Measurements from ENCODE around the gene CTNNA3.

The CTNNA3 gene

DNA sequence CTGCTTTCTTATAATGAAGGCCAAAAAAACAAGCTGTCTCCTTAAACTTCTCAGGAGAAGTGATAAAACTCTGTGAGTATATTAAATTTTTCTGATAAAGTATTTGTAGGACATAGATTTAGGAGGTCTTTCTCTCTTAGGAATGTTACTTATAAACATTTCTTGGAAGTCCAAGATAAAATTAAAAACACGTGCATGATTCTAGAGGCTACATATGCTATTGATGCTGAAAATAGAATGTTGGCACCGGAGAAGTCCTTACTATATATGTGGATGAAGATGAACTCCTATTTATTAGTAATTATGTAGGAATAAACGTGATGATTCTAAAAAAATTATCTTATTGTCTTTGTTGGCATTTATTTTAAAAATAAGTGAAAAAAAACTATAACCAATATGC, 1011.4 kb downstream of the CTNNA3 start:
- Mint-ChIP-seq H3K4me1 (ENCODE audit: low read depth in 2 of 2) (no peaks in the 10 kb centered on the region), H3K27me3 (no peaks in the 10 kb centered on the region), H3K36me3 (ENCODE audit: insufficient read depth) (no peaks in the 10 kb centered on the region), H3K4me3 (no peak overlapping the region), H3K9me3 (peaks cover 4 to 6% of the 10 kb centered on the region in 2 donors), H3K27ac (no peak overlapping the region)
- ATAC-seq (replicated peaks) (no peak), DNase-seq (no peak)

DNA sequence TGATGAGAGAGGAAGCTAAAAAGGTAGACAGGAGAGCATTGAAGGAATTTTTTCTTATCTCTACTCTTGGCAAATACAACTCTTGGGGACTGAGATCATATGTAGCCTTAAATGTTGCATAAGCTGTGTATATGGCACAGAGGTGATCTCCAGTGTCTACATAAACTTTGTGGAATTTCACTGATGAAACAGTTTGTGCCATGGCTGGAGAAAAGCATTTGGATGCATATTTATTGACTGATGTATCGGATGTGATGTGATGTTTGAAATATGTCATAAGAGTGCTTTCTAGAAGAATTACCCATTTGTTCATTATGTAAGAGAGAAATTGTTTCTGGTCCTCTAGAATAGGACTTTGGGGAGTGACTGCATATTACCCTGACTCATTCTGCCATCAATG, 1015.1 kb downstream of the CTNNA3 start:
- no peak for ATAC-seq (replicated peaks)
- H3K27me3 Mint-ChIP-seq: no peaks in the 10 kb centered on the region
- DNase-seq: no peak
- no peak overlapping the region for H3K27ac Mint-ChIP-seq
- no peak overlapping the region for H3K4me3 Mint-ChIP-seq
- H3K9me3 Mint-ChIP-seq: peaks cover 6 to 15% of the 10 kb centered on the region in 2 donors
- H3K36me3 Mint-ChIP-seq (ENCODE audit: insufficient read depth): no peaks in the 10 kb centered on the region
- H3K4me1 Mint-ChIP-seq (ENCODE audit: low read depth in 2 of 2): no peaks in the 10 kb centered on the region

- no peak for DNase-seq
- Mint-ChIP-seq H3K9me3 (peaks cover 6 to 20% of the 10 kb centered on the region in 2 donors), H3K4me3 (no peak overlapping the region), H3K27ac (no peak overlapping the region), H3K36me3 (ENCODE audit: insufficient read depth) (no peaks in the 10 kb centered on the region), H3K4me1 (ENCODE audit: low read depth in 2 of 2) (no peaks in the 10 kb centered on the region), H3K27me3 (no peaks in the 10 kb centered on the region)
- ATAC-seq (replicated peaks): no peak
These were observed 1017.5 kb downstream of the CTNNA3 start for GRCh38 chr10:66678521-66678920.

- ATAC-seq (replicated peaks) (no peak), DNase-seq (no peak)
- H3K4me3 Mint-ChIP-seq: no peak overlapping the region
- peaks cover 5 to 20% of the 10 kb centered on the region in 2 donors for H3K9me3 Mint-ChIP-seq
- H3K36me3 Mint-ChIP-seq (ENCODE audit: insufficient read depth): no peaks in the 10 kb centered on the region
- H3K4me1 Mint-ChIP-seq (ENCODE audit: low read depth in 2 of 2): no peaks in the 10 kb centered on the region
- H3K27me3 Mint-ChIP-seq: no peaks in the 10 kb centered on the region
- no peak overlapping the region for H3K27ac Mint-ChIP-seq
These were observed 1022.9 kb downstream of the CTNNA3 start for GRCh38 chr10:66673071-66673470.

DNA sequence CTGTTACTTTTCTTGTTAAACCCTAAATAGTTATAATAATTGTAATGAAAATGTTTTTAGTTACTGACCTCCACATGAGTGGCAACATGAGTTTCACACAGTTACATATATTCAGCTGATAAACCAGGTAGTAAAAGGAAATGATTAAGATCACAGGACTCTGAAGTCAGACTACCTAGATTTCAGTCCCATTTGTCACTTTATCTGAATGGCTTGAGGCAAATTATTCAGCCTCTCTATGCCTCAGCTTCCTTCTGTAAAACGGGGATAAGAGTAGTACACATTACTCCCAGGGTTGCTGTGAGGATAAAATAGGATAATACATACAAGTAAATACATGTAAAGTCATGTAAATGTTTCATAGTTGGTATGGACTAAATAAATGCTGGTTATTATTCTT, 1024.4 kb downstream of the CTNNA3 start:
- Mint-ChIP-seq H3K9me3 (peaks cover 5 to 28% of the 10 kb centered on the region in 2 donors), H3K27me3 (no peaks in the 10 kb centered on the region), H3K36me3 (ENCODE audit: insufficient read depth) (no peaks in the 10 kb centered on the region), H3K4me1 (ENCODE audit: low read depth in 2 of 2) (no peaks in the 10 kb centered on the region), H3K4me3 (no peak overlapping the region), H3K27ac (no peak overlapping the region)
- no peak for ATAC-seq (replicated peaks)
- DNase-seq: no peak

DNA sequence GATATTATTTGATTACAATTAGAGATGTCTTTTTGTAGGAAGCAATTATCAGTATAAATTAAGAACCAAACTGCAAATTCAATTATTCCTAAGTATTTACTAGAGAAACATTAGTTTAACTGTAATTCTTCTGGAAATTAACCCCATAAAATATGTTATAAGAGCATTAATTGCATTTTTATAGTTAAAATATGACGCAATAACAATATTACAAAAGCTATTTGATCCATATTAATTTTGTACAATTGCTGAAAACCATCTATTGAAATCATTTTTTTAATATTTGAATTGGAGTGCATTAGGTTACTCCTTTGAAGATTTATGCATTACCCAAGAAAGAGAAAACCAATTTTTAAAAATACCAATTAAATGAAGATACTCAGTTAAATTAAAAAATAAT, 1024.9 kb downstream of the CTNNA3 start:
- Mint-ChIP-seq H3K36me3 (ENCODE audit: insufficient read depth) (no peaks in the 10 kb centered on the region), H3K9me3 (peaks cover 5 to 24% of the 10 kb centered on the region in 2 donors), H3K27me3 (no peaks in the 10 kb centered on the region), H3K4me3 (no peak overlapping the region), H3K4me1 (ENCODE audit: low read depth in 2 of 2) (no peaks in the 10 kb centered on the region), H3K27ac (no peak overlapping the region)
- DNase-seq: no peak
- no peak for ATAC-seq (replicated peaks)

GRCh38 chr10:66656499-66656898, 1039.5 kb downstream of the CTNNA3 start:
- no peak overlapping the region for H3K27ac Mint-ChIP-seq
- H3K4me3 Mint-ChIP-seq: no peak overlapping the region
- no peaks in the 10 kb centered on the region for H3K27me3 Mint-ChIP-seq
- ATAC-seq (replicated peaks) (no peak), DNase-seq (no peak)
- peaks cover 0 to 2% of the 10 kb centered on the region in 2 donors for H3K9me3 Mint-ChIP-seq
- H3K4me1 Mint-ChIP-seq (ENCODE audit: low read depth in 2 of 2): no peaks in the 10 kb centered on the region
- H3K36me3 Mint-ChIP-seq (ENCODE audit: insufficient read depth): no peaks in the 10 kb centered on the region

- Mint-ChIP-seq H3K4me3 (no peak overlapping the region), H3K36me3 (ENCODE audit: insufficient read depth) (no peaks in the 10 kb centered on the region), H3K4me1 (ENCODE audit: low read depth in 2 of 2) (no peaks in the 10 kb centered on the region), H3K27me3 (no peaks in the 10 kb centered on the region), H3K9me3 (peaks cover 0 to 2% of the 10 kb centered on the region in 2 donors), H3K27ac (no peak overlapping the region)
- DNase-seq: no peak
- no peak for ATAC-seq (replicated peaks)
These were observed 1041.1 kb downstream of the CTNNA3 start for GRCh38 chr10:66654861-66655260.

DNA sequence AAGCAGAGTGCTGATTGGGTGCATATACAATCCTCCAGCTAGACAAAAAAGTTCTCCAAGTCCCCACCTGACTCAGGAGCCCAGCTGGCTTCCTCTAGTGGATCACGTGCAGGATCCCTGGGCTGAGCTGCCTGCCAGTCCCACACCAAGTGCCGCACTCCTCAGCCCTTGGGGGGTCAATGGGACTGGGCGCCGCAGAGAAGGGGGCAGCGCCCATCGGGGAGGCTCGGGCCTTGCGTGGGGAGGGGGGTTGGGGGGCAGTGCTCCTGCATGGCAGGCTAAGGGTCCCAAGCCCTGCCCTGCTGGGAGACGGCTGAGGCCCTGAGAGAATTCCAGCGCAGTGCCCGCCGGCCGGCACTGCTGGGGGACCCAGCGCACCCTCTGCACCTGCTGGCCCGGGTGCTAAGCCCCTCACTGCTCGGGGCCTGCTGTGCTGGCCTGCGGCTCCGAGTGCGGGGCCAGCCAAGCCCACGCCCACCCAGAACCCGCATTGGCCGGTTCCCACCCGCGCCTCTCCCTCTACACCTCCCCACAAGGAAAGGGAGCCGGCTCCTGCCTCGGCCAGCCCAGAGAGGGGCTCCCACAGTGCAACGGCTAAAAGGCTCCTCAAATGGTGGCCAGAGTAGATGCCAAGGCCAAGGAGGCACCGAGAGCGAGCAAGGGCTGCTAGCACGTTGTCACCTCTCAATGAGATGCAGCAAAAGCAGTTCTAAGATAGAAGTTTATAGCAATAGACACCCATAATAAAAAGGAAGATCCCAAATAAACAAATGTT, 1044.5 kb downstream of the CTNNA3 start:
- ATAC-seq (replicated peaks): no peak
- Mint-ChIP-seq H3K4me3 (no peak overlapping the region), H3K36me3 (ENCODE audit: insufficient read depth) (no peaks in the 10 kb centered on the region), H3K27me3 (no peaks in the 10 kb centered on the region), H3K27ac (no peak overlapping the region), H3K4me1 (ENCODE audit: low read depth in 2 of 2) (no peaks in the 10 kb centered on the region), H3K9me3 (peaks cover 8 to 9% of the 10 kb centered on the region in 2 donors)
- no peak for DNase-seq

DNA sequence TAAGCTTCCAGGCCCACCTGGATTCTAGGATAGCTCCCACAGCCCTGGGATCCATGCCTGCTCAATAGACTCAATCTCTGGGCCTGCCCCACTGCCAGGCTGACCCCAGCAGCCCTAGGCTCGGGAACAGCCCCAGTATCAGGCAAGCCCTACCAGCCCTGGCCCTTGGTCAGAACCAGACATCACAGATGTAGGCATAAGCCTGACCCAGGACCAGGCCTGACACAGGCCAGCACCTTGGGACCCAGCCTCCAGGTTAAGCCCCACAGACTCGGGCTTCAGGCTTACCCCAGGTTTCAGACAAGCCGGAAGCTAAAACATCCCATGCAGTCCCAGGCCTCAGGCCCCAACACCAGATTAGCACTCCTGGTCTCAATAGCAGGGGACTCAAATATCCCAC, 1046.4 kb downstream of the CTNNA3 start:
- H3K4me1 Mint-ChIP-seq (ENCODE audit: low read depth in 2 of 2): no peaks in the 10 kb centered on the region
- no peaks in the 10 kb centered on the region for H3K36me3 Mint-ChIP-seq (ENCODE audit: insufficient read depth)
- DNase-seq (no peak), ATAC-seq (replicated peaks) (no peak)
- no peak overlapping the region for H3K4me3 Mint-ChIP-seq
- H3K27me3 Mint-ChIP-seq: no peaks in the 10 kb centered on the region
- no peak overlapping the region for H3K27ac Mint-ChIP-seq
- peaks cover 7 to 8% of the 10 kb centered on the region in 2 donors for H3K9me3 Mint-ChIP-seq

DNA sequence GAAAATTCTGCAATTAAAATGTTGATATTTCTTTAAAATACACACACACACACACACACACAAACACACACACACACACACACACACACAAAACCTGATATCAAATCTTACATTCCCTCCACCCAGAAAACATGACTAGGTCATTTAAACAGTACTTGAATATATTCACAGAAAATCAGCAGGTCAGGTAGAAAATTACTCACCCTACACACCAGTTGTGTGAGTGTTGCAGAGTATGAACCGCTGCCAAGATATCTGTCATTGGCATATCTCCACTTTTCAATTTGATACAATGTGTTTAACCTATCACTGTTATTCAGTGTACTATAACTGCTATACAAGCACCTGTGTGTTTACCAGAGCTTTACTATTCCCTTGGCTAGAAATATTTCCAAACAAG, 1053.8 kb downstream of the CTNNA3 start:
- no peaks in the 10 kb centered on the region for H3K4me1 Mint-ChIP-seq (ENCODE audit: low read depth in 2 of 2)
- ATAC-seq (replicated peaks) (no peak), DNase-seq (no peak)
- peaks cover 0 to 9% of the 10 kb centered on the region in 2 donors for H3K9me3 Mint-ChIP-seq
- H3K4me3 Mint-ChIP-seq: no peak overlapping the region
- no peak overlapping the region for H3K27ac Mint-ChIP-seq
- no peaks in the 10 kb centered on the region for H3K27me3 Mint-ChIP-seq
- no peaks in the 10 kb centered on the region for H3K36me3 Mint-ChIP-seq (ENCODE audit: insufficient read depth)

GRCh38 chr10:66639371-66639770, 1056.6 kb downstream of the CTNNA3 start:
- H3K36me3 Mint-ChIP-seq (ENCODE audit: insufficient read depth): no peaks in the 10 kb centered on the region
- ATAC-seq (replicated peaks): no peak
- DNase-seq: no peak
- no peaks in the 10 kb centered on the region for H3K27me3 Mint-ChIP-seq
- H3K4me3 Mint-ChIP-seq: no peak overlapping the region
- peaks cover 0 to 7% of the 10 kb centered on the region in 2 donors for H3K9me3 Mint-ChIP-seq
- no peak overlapping the region for H3K27ac Mint-ChIP-seq
- H3K4me1 Mint-ChIP-seq (ENCODE audit: low read depth in 2 of 2): no peaks in the 10 kb centered on the region

GRCh38 chr10:66637273-66638036, 1058.5 kb downstream of the CTNNA3 start:
- Mint-ChIP-seq H3K4me1 (ENCODE audit: low read depth in 2 of 2) (no peaks in the 10 kb centered on the region), H3K27me3 (no peaks in the 10 kb centered on the region), H3K27ac (no peak overlapping the region), H3K9me3 (peaks cover 0 to 8% of the 10 kb centered on the region in 2 donors), H3K36me3 (ENCODE audit: insufficient read depth) (no peaks in the 10 kb centered on the region), H3K4me3 (no peak overlapping the region)
- ATAC-seq (replicated peaks) (no peak), DNase-seq (no peak)

DNA sequence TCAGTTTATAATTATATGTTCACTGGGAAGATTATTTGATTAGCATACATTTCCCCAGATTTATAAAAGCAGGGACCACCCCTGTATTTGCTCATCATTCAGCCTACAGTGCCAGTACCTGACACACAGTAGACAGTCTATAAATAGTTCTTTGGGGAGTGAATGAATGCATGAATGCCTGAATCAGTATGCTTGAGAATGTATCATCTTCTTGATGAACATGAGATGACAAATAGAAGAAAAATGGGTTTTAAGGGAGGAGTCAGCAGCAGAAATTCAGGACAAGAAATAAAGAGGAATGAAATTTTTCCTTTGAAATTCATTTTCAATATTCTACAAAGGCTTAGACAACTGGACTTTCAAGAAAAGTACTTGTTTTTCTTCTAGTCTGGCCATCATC, 1066.0 kb downstream of the CTNNA3 start:
- Mint-ChIP-seq H3K27ac (no peak overlapping the region), H3K4me3 (no peak overlapping the region), H3K9me3 (peaks cover 8 to 11% of the 10 kb centered on the region in 2 donors), H3K27me3 (no peaks in the 10 kb centered on the region), H3K36me3 (ENCODE audit: insufficient read depth) (no peaks in the 10 kb centered on the region), H3K4me1 (ENCODE audit: low read depth in 2 of 2) (no peaks in the 10 kb centered on the region)
- DNase-seq (no peak), ATAC-seq (replicated peaks) (no peak)

Data from effector memory CD8-positive, alpha-beta T cell (primary cell).